Measurements from ENCODE around the gene CDH23. TPM values are rescaled to one million over a fixed set of nuclear protein-coding genes. Genes with fewer than 3 reads are reported as not detected.
A peak's percentile ranks its signal among the peaks of the same experiment; 100 is the strongest.

Gene CDH23
- total RNA-seq, 2 donors from 2014 or later, result 3.9 to 4.4 TPM

GRCh38 chr10:71716426-71716825, 319.7 kb downstream of the CDH23 start:
- Histone ChIP-seq H3K27me3 (no peaks in the 10 kb centered on the region), H3K4me1 (peaks cover 0 to 81% of the 10 kb centered on the region in 2 donors), H3K9me3 (no peaks in the 10 kb centered on the region), H3K27ac (no peak overlapping the region), H3K36me3 (no peaks in the 10 kb centered on the region), H3K4me3 (no peak overlapping the region)
- no peak for TF ChIP-seq CTCF (IDR thresholded peaks at IDR 0.05)
- DNase-seq (ENCODE audit: low spot score), result no peak

GRCh38 chr10:71717056-71717455, 320.3 kb downstream of the CDH23 start:
- Histone ChIP-seq H3K9me3 (no peaks in the 10 kb centered on the region), H3K36me3 (no peaks in the 10 kb centered on the region), H3K27me3 (no peaks in the 10 kb centered on the region), H3K4me1 (peaks cover 0 to 81% of the 10 kb centered on the region in 2 donors), H3K27ac (peak overlapping the region in 1 of 2 donors; percentile 9), H3K4me3 (no peak overlapping the region)
- DNase-seq (ENCODE audit: low spot score), result no peak
- TF ChIP-seq CTCF (IDR thresholded peaks at IDR 0.05), result no peak

GRCh38 chr10:71717551-71717951, 320.8 kb downstream of the CDH23 start:
- H3K27ac ChIP-seq, result peak overlapping the region; percentile 9 to 25
- DNase-seq (ENCODE audit: low spot score), result no peak

DNA sequence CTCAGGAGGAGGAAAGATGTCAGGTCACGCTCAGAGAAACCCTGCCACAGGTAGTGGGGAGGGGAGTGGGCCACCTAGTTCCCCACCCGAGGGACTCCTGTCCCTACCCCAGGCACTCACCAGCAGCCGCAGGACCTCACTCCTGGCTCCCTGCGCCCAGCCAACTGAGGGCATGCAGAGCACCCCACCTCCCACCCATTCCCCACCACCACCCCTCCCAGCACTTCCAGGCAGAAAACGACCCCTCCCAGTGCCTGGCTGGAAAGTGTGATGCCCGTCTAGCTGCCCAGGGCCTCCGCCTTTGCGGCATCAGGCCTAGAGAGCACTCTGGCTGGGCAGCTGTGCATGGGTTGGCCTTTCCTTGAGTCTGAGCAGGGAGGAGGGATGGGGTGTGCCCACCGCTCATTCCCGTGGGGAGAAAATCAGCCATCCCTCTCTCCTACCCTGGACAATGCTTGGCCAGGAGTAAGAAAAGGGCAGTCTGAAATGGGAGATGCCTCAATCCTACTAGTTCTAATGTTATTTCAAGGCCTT, 321.5 kb downstream of the CDH23 start:
- no peaks in the 10 kb centered on the region for H3K27me3 ChIP-seq
- TF ChIP-seq CTCF (IDR thresholded peaks at IDR 0.05), result no peak
- peak overlapping the region; percentile 25 to 53 for H3K27ac ChIP-seq
- no peaks in the 10 kb centered on the region for H3K36me3 ChIP-seq
- H3K4me1 ChIP-seq, result peaks cover 0 to 71% of the 10 kb centered on the region in 2 donors
- no peaks in the 10 kb centered on the region for H3K9me3 ChIP-seq
- no peak overlapping the region for H3K4me3 ChIP-seq
- DNase-seq (ENCODE audit: low spot score), result no peak

More at GRCh38 chr10:71717551-71717951, 320.8 kb downstream of the CDH23 start:
- Histone ChIP-seq H3K9me3 (no peaks in the 10 kb centered on the region), H3K4me1 (peaks cover 0 to 78% of the 10 kb centered on the region in 2 donors), H3K27me3 (no peaks in the 10 kb centered on the region), H3K4me3 (no peak overlapping the region), H3K36me3 (no peaks in the 10 kb centered on the region)
- TF ChIP-seq CTCF (IDR thresholded peaks at IDR 0.05), result no peak

DNA sequence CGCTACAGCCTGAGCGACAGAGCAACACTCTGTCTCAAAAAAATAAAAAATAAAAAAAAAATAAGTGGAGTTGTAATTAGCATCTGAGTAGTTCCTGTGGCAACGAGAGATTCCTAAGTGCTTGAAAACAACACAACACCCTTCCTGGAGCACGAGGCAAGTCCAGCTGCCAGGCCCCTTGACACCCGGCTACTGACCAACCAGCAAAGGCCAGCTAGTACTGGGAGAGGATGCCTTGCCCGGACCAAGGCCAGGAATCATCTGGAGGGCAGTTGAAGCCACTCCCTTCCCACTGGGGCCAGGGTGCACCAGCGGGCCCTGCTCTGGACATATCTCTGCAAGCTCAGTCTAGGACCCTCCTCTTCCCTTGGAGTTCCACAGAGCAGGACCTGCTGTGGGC, 322.3 kb downstream of the CDH23 start:
- no peak for TF ChIP-seq CTCF (IDR thresholded peaks at IDR 0.05)
- Histone ChIP-seq H3K36me3 (no peaks in the 10 kb centered on the region), H3K4me1 (peaks cover 0 to 63% of the 10 kb centered on the region in 2 donors), H3K27me3 (no peaks in the 10 kb centered on the region), H3K27ac (peak overlapping the region; percentile 25 to 53), H3K4me3 (no peak overlapping the region), H3K9me3 (no peaks in the 10 kb centered on the region)
- peak; percentile 84 for DNase-seq (ENCODE audit: low spot score)

All from right atrium auricular region (tissue), 2 donors.